Measurements from ENCODE around the gene OSBP2. TPM values are rescaled to one million over a fixed set of nuclear protein-coding genes. Genes with fewer than 3 reads are reported as not detected.
"Not testable (repeated sequence)": the region's sequence is repeated elsewhere in the genome, so short reads cannot be mapped to it uniquely, and the experiment has no call there.

OSBP2 gene
- polyA plus RNA-seq, 1 donor (not counting 4 experiments of a cell fraction or from before 2014, with no cell fraction given) = 3.0 TPM

- Histone ChIP-seq H3K9me3 (ENCODE audit: control insufficient read depth, low read depth, low read length) (no peaks in the 10 kb centered on the region), H3K27ac (ENCODE audit: control insufficient read depth, insufficient read depth, low read length) (no peak overlapping the region), H3K79me2 (ENCODE audit: control insufficient read depth, insufficient read depth, low read length) (no peaks in the 10 kb centered on the region), H3K4me3 (ENCODE audit: control insufficient read depth in 2 of 3, extremely low read depth in 1 of 3, insufficient read depth in 2 of 3, low read depth in 1 of 3, low read length in 3 of 3) (no peak overlapping the region), H4K20me1 (ENCODE audit: control insufficient read depth, extremely low read depth, insufficient read depth, low read length) (no peaks in the 10 kb centered on the region), H3K4me2 (ENCODE audit: control insufficient read depth, extremely low read depth, insufficient read depth, low read depth, low read length) (no peak overlapping the region), H3K4me1 (ENCODE audit: control insufficient read depth, extremely low read depth, insufficient read depth, low read length) (no peaks in the 10 kb centered on the region), H3K27me3 (ENCODE audit: control insufficient read depth, extremely low read depth, insufficient read depth, low read length) (no peaks in the 10 kb centered on the region), H3K36me3 (ENCODE audit: control insufficient read depth in 2 of 2, extremely low read depth in 1 of 2, insufficient read depth in 2 of 2, low read length in 2 of 2) (no peaks in the 10 kb centered on the region), H2AFZ (ENCODE audit: control insufficient read depth, low read length) (no peak overlapping the region), H3K9ac (ENCODE audit: control insufficient read depth, extremely low read depth, insufficient read depth, low read length) (no peak overlapping the region), H3K9me1 (ENCODE audit: control insufficient read depth, extremely low read depth, insufficient read depth, low read length) (no peaks in the 10 kb centered on the region)
- FAIRE-seq (no peak), DNase-seq (ENCODE audit: low read depth, low spot score) (no peak)
- TF ChIP-seq, protein P1, sequence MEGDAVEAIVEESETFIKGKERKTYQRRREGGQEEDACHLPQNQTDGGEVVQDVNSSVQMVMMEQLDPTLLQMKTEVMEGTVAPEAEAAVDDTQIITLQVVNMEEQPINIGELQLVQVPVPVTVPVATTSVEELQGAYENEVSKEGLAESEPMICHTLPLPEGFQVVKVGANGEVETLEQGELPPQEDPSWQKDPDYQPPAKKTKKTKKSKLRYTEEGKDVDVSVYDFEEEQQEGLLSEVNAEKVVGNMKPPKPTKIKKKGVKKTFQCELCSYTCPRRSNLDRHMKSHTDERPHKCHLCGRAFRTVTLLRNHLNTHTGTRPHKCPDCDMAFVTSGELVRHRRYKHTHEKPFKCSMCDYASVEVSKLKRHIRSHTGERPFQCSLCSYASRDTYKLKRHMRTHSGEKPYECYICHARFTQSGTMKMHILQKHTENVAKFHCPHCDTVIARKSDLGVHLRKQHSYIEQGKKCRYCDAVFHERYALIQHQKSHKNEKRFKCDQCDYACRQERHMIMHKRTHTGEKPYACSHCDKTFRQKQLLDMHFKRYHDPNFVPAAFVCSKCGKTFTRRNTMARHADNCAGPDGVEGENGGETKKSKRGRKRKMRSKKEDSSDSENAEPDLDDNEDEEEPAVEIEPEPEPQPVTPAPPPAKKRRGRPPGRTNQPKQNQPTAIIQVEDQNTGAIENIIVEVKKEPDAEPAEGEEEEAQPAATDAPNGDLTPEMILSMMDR (optimal IDR thresholded peaks at IDR 0.05 in 1 of 3, IDR thresholded peaks at IDR 0.05 in 1 of 3, conservative IDR thresholded peaks at IDR 0.05 in 1 of 3; ENCODE audit: extremely low read depth in 1 of 3, insufficient read depth in 2 of 3, low read length in 3 of 3) = no peak
- no peak for TF ChIP-seq EZH2 (IDR thresholded peaks at IDR 0.05; ENCODE audit: low read length)
- dilution Hi-C loops (cut with MboI; ENCODE audit: extremely low pct_ligation_motif_present, low sequenced_read_pairs) = no loop called here
Measured at GRCh38 chr22:30704978-30705377, 10.3 kb downstream of the OSBP2 start.

DNA sequence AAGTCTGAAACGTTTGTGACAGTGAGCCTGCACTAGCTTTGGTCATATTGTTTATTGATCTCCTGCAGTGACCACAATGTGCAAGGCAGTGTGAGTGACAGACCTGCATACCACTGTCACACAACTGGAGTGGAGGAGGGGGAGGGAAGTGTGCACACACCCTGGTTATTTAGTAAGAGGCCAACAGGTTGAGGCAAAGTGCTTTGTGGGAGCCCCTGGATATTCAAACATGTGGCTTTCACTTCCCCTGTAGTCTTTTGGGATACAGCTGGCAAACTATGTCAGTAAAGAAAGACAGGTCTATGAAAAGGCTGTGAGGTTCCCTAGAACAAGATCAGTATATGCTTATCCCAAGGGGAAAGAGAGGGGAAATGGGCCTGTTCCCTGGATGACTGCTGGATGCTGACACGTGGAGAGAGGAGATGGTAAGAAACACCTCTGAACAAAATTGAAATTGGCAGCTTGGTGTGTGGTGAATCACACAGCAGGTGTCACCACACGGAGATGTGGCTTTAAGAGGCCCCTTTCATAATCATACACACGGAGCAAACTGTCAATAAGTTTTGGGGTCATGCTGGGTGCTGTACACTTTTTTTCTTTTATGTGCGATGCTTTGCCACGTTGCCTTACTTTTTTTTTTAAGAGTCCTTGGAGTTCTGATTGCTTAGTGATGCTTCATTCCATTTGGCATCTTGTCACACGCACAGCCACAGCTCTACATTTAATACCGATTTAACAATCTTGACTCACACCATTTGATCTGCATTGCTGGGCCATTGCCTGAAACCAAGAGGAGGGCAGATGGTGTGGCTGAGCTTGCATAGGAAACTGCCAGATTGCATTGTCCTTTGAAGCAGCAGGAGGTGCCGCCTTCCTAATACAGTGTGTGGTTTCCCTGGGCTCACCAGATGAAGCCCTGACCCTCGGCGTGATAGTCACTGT lies 11.3 kb downstream of the OSBP2 start:
- Histone ChIP-seq H3K36me3 (ENCODE audit: control insufficient read depth in 2 of 2, extremely low read depth in 1 of 2, insufficient read depth in 2 of 2, low read length in 2 of 2) (no peaks in the 10 kb centered on the region), H3K4me2 (ENCODE audit: control insufficient read depth, extremely low read depth, insufficient read depth, low read depth, low read length) (no peak overlapping the region), H3K9ac (ENCODE audit: control insufficient read depth, extremely low read depth, insufficient read depth, low read length) (no peak overlapping the region), H3K79me2 (ENCODE audit: control insufficient read depth, insufficient read depth, low read length) (no peaks in the 10 kb centered on the region), H2AFZ (ENCODE audit: control insufficient read depth, low read length) (no peak overlapping the region), H3K27me3 (ENCODE audit: control insufficient read depth, extremely low read depth, insufficient read depth, low read length) (no peaks in the 10 kb centered on the region), H4K20me1 (ENCODE audit: control insufficient read depth, extremely low read depth, insufficient read depth, low read length) (no peaks in the 10 kb centered on the region), H3K4me1 (ENCODE audit: control insufficient read depth, extremely low read depth, insufficient read depth, low read length) (no peaks in the 10 kb centered on the region), H3K9me1 (ENCODE audit: control insufficient read depth, extremely low read depth, insufficient read depth, low read length) (no peaks in the 10 kb centered on the region), H3K4me3 (ENCODE audit: control insufficient read depth in 2 of 3, extremely low read depth in 1 of 3, insufficient read depth in 2 of 3, low read depth in 1 of 3, low read length in 3 of 3) (no peak overlapping the region), H3K9me3 (ENCODE audit: control insufficient read depth, low read depth, low read length) (no peaks in the 10 kb centered on the region), H3K27ac (ENCODE audit: control insufficient read depth, insufficient read depth, low read length) (no peak overlapping the region)
- no peak for FAIRE-seq
- TF ChIP-seq, protein P1 (optimal IDR thresholded peaks at IDR 0.05 in 1 of 3, IDR thresholded peaks at IDR 0.05 in 1 of 3, conservative IDR thresholded peaks at IDR 0.05 in 1 of 3; ENCODE audit: extremely low read depth in 1 of 3, insufficient read depth in 2 of 3, low read length in 3 of 3) = no peak
- TF ChIP-seq EZH2 (IDR thresholded peaks at IDR 0.05; ENCODE audit: low read length) = no peak
- no peak for DNase-seq (ENCODE audit: low read depth, low spot score)
- dilution Hi-C loops (cut with MboI; ENCODE audit: extremely low pct_ligation_motif_present, low sequenced_read_pairs) = no loop called here

GRCh38 chr22:30709980-30710379 lies 15.3 kb downstream of the OSBP2 start:
- H4K20me1 ChIP-seq (ENCODE audit: control insufficient read depth, extremely low read depth, insufficient read depth, low read length); H3K36me3 ChIP-seq (ENCODE audit: control insufficient read depth in 2 of 2, extremely low read depth in 1 of 2, insufficient read depth in 2 of 2, low read length in 2 of 2); H3K79me2 ChIP-seq (ENCODE audit: control insufficient read depth, insufficient read depth, low read length); dilution Hi-C loops (cut with MboI; ENCODE audit: extremely low pct_ligation_motif_present, low sequenced_read_pairs); H3K9me3 ChIP-seq (ENCODE audit: control insufficient read depth, low read depth, low read length); H3K9ac ChIP-seq (ENCODE audit: control insufficient read depth, extremely low read depth, insufficient read depth, low read length); H3K4me2 ChIP-seq (ENCODE audit: control insufficient read depth, extremely low read depth, insufficient read depth, low read depth, low read length); H3K4me1 ChIP-seq (ENCODE audit: control insufficient read depth, extremely low read depth, insufficient read depth, low read length); H3K9me1 ChIP-seq (ENCODE audit: control insufficient read depth, extremely low read depth, insufficient read depth, low read length); H3K27me3 ChIP-seq (ENCODE audit: control insufficient read depth, extremely low read depth, insufficient read depth, low read length); DNase-seq (ENCODE audit: low read depth, low spot score); H3K27ac ChIP-seq (ENCODE audit: control insufficient read depth, insufficient read depth, low read length); H2AFZ ChIP-seq (ENCODE audit: control insufficient read depth, low read length); FAIRE-seq; H3K4me3 ChIP-seq (ENCODE audit: control insufficient read depth in 2 of 3, extremely low read depth in 1 of 3, insufficient read depth in 2 of 3, low read depth in 1 of 3, low read length in 3 of 3): not testable (repeated sequence)

Measured in keratinocyte (primary cell).